GM06990 (cell line): ENCODE measurements around the gene PLXNA4.

Source experiments
- DNase-seq: peaks from one replicate; pipeline ENCODE4 v3.0.0-alpha.2; 2011; ENCODE audit not compliant: insufficient read length; ENCODE audit errors: extremely low read depth
- H3K27me3 ChIP-seq: replicated peaks from 2 replicates; pipeline ENCODE4 v1.6.0; 2011; ENCODE audit warnings: low read length; ENCODE audit not compliant: control insufficient read depth, insufficient read depth
- H3K36me3 ChIP-seq: 2 replicates; pipeline ENCODE4 v1.5.1; 2011; ENCODE audit warnings: low read length; ENCODE audit not compliant: control insufficient read depth, insufficient read depth
- H3K4me3 ChIP-seq: replicated peaks from 2 replicates; pipeline ENCODE4 v1.5.1; 2011; ENCODE audit warnings: low read depth, mild to moderate bottlenecking, control low read depth, low read length
- TF ChIP-seq, protein P1 (sequence below): IDR thresholded peaks from 2 replicates; pipeline ENCODE4 v1.5.1; 2011; ENCODE audit warnings: low read length, control low read depth, mild to moderate bottlenecking, inconsistent platforms; ENCODE audit not compliant: insufficient read depth, poor library complexity, severe bottlenecking

PLXNA4 gene

DNA sequence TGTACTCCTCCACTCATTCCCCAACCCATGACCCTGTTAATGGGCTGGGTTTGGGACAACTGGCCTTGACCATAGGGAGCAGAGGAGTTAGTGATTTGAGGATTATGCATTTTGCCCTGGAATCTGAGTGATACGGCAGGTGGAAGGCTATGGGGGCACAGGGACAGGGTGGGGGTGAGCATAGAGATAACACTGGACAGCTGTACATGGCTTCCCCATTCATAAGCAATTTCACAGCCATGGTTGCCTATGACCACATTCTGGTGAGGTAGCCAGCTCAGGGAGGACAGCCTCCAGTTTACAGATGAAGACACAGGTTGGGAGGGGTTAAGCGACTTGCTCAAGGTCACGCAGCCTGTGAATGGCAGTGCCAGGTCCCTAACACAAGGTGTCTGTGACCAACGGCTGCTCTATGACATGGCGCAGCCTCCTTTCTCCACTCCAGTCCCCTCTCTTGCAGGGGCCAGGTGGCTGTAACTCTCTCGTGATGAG, 319.5 kb downstream of the PLXNA4 start:
- Histone ChIP-seq H3K36me3 (no peaks in the 10 kb centered on the region), H3K4me3 (no peak overlapping the region), H3K27me3 (no peaks in the 10 kb centered on the region; the same call in 1 of the 2 replicates)
- TF ChIP-seq, protein P1, sequence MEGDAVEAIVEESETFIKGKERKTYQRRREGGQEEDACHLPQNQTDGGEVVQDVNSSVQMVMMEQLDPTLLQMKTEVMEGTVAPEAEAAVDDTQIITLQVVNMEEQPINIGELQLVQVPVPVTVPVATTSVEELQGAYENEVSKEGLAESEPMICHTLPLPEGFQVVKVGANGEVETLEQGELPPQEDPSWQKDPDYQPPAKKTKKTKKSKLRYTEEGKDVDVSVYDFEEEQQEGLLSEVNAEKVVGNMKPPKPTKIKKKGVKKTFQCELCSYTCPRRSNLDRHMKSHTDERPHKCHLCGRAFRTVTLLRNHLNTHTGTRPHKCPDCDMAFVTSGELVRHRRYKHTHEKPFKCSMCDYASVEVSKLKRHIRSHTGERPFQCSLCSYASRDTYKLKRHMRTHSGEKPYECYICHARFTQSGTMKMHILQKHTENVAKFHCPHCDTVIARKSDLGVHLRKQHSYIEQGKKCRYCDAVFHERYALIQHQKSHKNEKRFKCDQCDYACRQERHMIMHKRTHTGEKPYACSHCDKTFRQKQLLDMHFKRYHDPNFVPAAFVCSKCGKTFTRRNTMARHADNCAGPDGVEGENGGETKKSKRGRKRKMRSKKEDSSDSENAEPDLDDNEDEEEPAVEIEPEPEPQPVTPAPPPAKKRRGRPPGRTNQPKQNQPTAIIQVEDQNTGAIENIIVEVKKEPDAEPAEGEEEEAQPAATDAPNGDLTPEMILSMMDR, result no peak
- no peak for DNase-seq

DNA sequence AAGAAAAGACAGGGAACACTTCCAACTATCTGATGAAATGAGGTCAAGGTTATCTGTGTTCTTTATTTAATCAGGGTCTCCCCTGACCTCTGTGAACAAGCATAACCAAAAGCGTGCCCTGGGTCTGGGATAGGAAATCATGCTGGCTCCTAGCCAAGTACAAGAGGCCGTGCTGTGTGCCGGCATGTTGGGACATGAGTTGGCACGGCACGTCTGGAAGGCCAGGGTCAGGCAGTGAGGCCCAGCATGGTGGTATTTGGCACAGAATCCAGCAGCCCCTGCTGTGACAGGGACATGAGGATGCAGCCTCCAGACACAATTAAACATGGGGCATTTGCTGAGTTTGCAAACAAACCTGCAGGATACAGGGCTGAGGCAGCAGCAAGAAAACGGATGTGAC, 320.4 kb downstream of the PLXNA4 start:
- DNase-seq, result no peak
- no peaks in the 10 kb centered on the region; the same call in 1 of the 2 replicates for H3K27me3 ChIP-seq
- TF ChIP-seq, protein P1, result no peak

DNA sequence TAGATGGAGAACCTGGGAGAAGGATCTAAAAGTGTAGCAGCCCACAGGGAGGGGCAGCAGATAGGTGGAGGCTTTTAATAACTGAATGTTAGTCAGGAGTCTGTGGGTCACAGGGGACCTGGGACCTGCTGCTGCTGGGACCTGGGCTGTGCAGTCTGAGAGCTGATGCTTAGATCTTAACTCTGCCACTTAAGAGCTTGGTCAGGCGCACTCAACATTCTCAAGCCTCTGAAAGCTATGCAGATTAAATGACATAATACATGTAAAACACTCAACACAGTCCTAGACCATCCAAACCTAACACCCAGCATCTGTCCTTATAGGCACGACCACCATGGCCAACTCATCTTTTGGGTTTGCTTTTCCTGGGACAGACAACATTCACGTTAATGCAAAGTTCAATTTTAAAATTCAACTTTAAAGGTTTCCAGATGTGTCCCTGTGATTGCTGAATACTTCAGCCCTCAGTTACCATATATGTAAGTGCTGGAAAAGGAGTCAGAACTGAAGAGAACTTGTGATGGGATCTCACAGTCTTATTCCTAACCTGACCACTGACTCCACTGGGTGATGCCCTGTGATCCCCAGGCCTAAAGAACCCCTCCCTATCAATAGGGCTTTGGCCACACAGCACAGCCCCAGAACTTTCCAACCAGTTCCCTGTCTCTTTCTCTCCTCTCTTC, 321.0 kb downstream of the PLXNA4 start:
- no peaks in the 10 kb centered on the region for H3K36me3 ChIP-seq
- H3K4me3 ChIP-seq, result no peak overlapping the region
- no peaks in the 10 kb centered on the region; the same call in 1 of the 2 replicates for H3K27me3 ChIP-seq
- DNase-seq, result no peak
- TF ChIP-seq, protein P1, result no peak

More for the DNA sequence above, 320.4 kb downstream of the PLXNA4 start:
- Histone ChIP-seq H3K36me3 (no peaks in the 10 kb centered on the region), H3K4me3 (no peak overlapping the region)

- TF ChIP-seq, protein P1, result no peak
- DNase-seq, result no peak
- H3K36me3 ChIP-seq, result no peaks in the 10 kb centered on the region
- no peak overlapping the region for H3K4me3 ChIP-seq
- H3K27me3 ChIP-seq, result no peaks in the 10 kb centered on the region; the same call in 1 of the 2 replicates
Measured at GRCh38 chr7:132254455-132254854, 321.8 kb downstream of the PLXNA4 start.

- Histone ChIP-seq H3K4me3 (no peak overlapping the region), H3K27me3 (no peaks in the 10 kb centered on the region; the same call in 1 of the 2 replicates), H3K36me3 (no peaks in the 10 kb centered on the region)
- DNase-seq, result no peak
- TF ChIP-seq, protein P1, result no peak
Measured at GRCh38 chr7:132252793-132253100, 323.5 kb downstream of the PLXNA4 start.
